Neural cell (in vitro differentiated cells): Measurements from ENCODE around the gene SKAP1.

ENCODE experiments used
- CTCF ChIP-seq: fragments of 450-650 bp; IDR thresholded peaks from 2 replicates; pipeline ENCODE4 v1.5.1; 2014; ENCODE audit warnings: antibody characterized with exemption, mild to moderate bottlenecking, moderate library complexity; ENCODE audit not compliant: poor library complexity, severe bottlenecking
- EZH2 ChIP-seq: fragments of 200-600, 300-800 bp; shearing (Covaris generic), sonication (generic); IDR thresholded peaks from 2 replicates; pipeline ENCODE4 v1.6.1; 2014; ENCODE audit warnings: antibody characterized with exemption, low read length, borderline replicate concordance, mild to moderate bottlenecking; ENCODE audit not compliant: insufficient read depth, poor library complexity, severe bottlenecking
- POLR2AphosphoS5 ChIP-seq: IDR thresholded peaks from 2 replicates; pipeline ENCODE4 v1.6.1; 2012
- REST ChIP-seq: IDR thresholded peaks from 2 replicates; pipeline ENCODE4 v1.6.1; 2012; ENCODE audit warnings: borderline replicate concordance
- SMC3 ChIP-seq: fragments of 450-650 bp; conservative IDR thresholded peaks from 2 replicates; pipeline ENCODE4 v1.6.1; 2014; ENCODE audit warnings: antibody characterized with exemption, mild to moderate bottlenecking, moderate library complexity; ENCODE audit not compliant: poor library complexity

GRCh38 chr17:48126532-48126850 is 303.5 kb downstream of the SKAP1 start:
- TF ChIP-seq CTCF (no peak), REST (no peak), EZH2 (no peak), SMC3 (no peak), POLR2AphosphoS5 (no peak)
